OCI-LY7 (cell line): ENCODE measurements around the gene WWTR1. TPM values are rescaled to one million over a fixed set of nuclear protein-coding genes. Genes with fewer than 3 reads are reported as not detected.

Experiments used
- BruUV-seq: library from RNA; stranded (reverse); fragments of 400-500 nt; replicated peaks from 2 replicates; lab custom pipeline; 2021; lab: Mats Ljungman, UMichigan
- CTCF ChIA-PET: fragments of 300-600 bp; sonication (Branson Sonifier 250); formaldehyde crosslinking; loops from one replicate; lab custom pipeline; 2022; ENCODE audit warnings: antibody characterized with exemption; ENCODE audit not compliant: unreplicated experiment; lab: Charles Lee
- POLR2A ChIA-PET: fragments of 300-600 bp; sonication (Branson Sonifier 250); formaldehyde crosslinking; loops from one replicate; lab custom pipeline; 2022; ENCODE audit warnings: antibody characterized with exemption; lab: Charles Lee
- DNase-seq: peaks from one replicate; pipeline ENCODE4 v3.0.0-alpha.2; 2015; ENCODE audit warnings: low spot score
- H2AFZ ChIP-seq: fragments of 200-600 bp; sonication (generic), shearing (Covaris generic); 2 replicates; pipeline ENCODE4 v1.6.1; 2014; ENCODE audit warnings: mild to moderate bottlenecking, antibody characterized with exemption, low read length, moderate library complexity
- H3K27ac ChIP-seq: fragments of 200-600 bp; sonication (generic); 2 replicates; pipeline ENCODE4 v1.5.1; 2014; ENCODE audit warnings: mixed run types, low read depth, mild to moderate bottlenecking, moderate library complexity, low read length, inconsistent platforms; ENCODE audit not compliant: poor library complexity, severe bottlenecking
- H3K36me3 ChIP-seq: fragments of 200-600 bp; sonication (generic); 2 replicates; pipeline ENCODE4 v1.6.1; 2014; ENCODE audit warnings: mild to moderate bottlenecking, antibody characterized with exemption, low read length, moderate library complexity, mixed read lengths; ENCODE audit not compliant: insufficient read depth
- H3K4me1 ChIP-seq: fragments of 200-600 bp; sonication (generic); 2 replicates; pipeline ENCODE4 v1.5.1; 2014; ENCODE audit warnings: mild to moderate bottlenecking, low read length; ENCODE audit not compliant: insufficient read depth, poor library complexity, severe bottlenecking
- H3K4me2 ChIP-seq: fragments of 200-600 bp; sonication (generic); 2 replicates; pipeline ENCODE4 v1.6.1; 2014; ENCODE audit warnings: mild to moderate bottlenecking, low read length
- H3K4me3 ChIP-seq: fragments of 200-600 bp; sonication (generic); 2 replicates; pipeline ENCODE4 v1.5.1; 2014; ENCODE audit warnings: mild to moderate bottlenecking, low read depth, low read length; ENCODE audit not compliant: poor library complexity, severe bottlenecking
- H3K79me2 ChIP-seq: fragments of 200-600 bp; sonication (generic); 2 replicates; pipeline ENCODE4 v1.6.1; 2016; ENCODE audit warnings: low read depth, mild to moderate bottlenecking, low read length, moderate library complexity, mixed read lengths; ENCODE audit not compliant: insufficient read depth
- H3K9me2 ChIP-seq: fragments of 200-600 bp; sonication (generic); 2 replicates; pipeline ENCODE4 v1.6.1; 2016; ENCODE audit warnings: mild to moderate bottlenecking, low read length, mixed read lengths; ENCODE audit not compliant: insufficient read depth
- H3K9me3 ChIP-seq: fragments of 200-600 bp; sonication (generic); 2 replicates; pipeline ENCODE4 v1.6.1; 2014; ENCODE audit warnings: mild to moderate bottlenecking, mixed run types, low read length, mixed read lengths
- H4K20me1 ChIP-seq: fragments of 200-600 bp; sonication (generic); 2 replicates; pipeline ENCODE4 v1.6.1; 2014; ENCODE audit warnings: mild to moderate bottlenecking, antibody characterized with exemption, low read length, moderate library complexity, mixed read lengths; ENCODE audit not compliant: insufficient read depth
- EZH2phosphoT487 ChIP-seq: fragments of 200-600 bp; sonication (generic); IDR thresholded peaks from 2 replicates; pipeline ENCODE4 v1.6.1; 2018; ENCODE audit warnings: low read depth, borderline replicate concordance, mild to moderate bottlenecking, mixed run types, antibody characterized with exemption, low read length, moderate library complexity, mixed read lengths
- intact Hi-C: fragments of 100-400 bp; cut with micrococcal nuclease; formaldehyde crosslinking; loops from one replicate; pipeline ENCODE4 v1.10.0; 2022; ENCODE audit not compliant: unreplicated experiment
- total RNA-seq, 2 experiments: library from RNA; depleted of rRNA in 1 of 2; stranded (reverse); fragments of >200 nt in 1 of 2; shearing (Covaris generic) in 1 of 2; gene quantifications; 2 replicates each; pipeline ENCODE4 v1.2.3, GENCODE V29; 2014 to 2022
- TF ChIP-seq, protein P1 (sequence below): fragments of 200-600 bp; sonication (generic); conservative IDR thresholded peaks from 2 replicates; pipeline ENCODE4 v1.5.1; 2014; ENCODE audit warnings: mild to moderate bottlenecking, antibody characterized with exemption, low read length, moderate library complexity, mixed read lengths

Gene WWTR1
- total RNA-seq, 2 experiments from 2014 or later = 0.15 TPM; not detected in 1

DNA sequence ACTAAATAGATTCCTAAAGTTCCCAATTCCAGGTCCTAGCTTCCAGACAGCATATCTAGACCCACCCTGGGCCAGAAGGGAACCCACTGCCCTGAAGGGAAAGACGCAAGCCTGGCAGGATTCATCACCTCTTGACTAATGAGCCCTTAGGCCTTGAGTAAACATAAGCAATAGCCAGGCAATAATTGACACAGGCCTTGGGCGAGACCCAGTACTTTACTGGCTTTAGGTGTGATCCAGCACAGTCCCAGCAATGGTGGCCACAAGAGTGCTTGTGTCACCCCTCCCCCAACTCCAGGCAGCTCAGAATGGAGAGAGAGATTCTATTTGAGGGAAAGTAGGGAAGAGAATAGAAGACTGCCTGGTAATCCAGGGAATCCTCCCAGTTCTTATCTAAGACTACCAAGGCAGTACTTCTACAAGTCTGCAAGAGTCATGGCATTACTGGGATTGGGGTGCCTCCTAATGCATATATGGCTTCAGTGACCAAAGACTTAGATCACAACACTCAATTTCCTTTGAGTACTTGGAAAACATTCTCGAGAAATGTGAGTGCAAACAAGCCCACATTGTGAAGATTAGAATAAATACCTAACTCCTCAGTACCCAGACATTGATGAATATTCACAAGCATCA, 30.4 kb upstream of the WWTR1 start:
- no TSS peak for BruUV-seq
- H4K20me1 ChIP-seq = no peaks in the 10 kb centered on the region
- H3K27ac ChIP-seq = no peak overlapping the region
- TF ChIP-seq, protein P1, sequence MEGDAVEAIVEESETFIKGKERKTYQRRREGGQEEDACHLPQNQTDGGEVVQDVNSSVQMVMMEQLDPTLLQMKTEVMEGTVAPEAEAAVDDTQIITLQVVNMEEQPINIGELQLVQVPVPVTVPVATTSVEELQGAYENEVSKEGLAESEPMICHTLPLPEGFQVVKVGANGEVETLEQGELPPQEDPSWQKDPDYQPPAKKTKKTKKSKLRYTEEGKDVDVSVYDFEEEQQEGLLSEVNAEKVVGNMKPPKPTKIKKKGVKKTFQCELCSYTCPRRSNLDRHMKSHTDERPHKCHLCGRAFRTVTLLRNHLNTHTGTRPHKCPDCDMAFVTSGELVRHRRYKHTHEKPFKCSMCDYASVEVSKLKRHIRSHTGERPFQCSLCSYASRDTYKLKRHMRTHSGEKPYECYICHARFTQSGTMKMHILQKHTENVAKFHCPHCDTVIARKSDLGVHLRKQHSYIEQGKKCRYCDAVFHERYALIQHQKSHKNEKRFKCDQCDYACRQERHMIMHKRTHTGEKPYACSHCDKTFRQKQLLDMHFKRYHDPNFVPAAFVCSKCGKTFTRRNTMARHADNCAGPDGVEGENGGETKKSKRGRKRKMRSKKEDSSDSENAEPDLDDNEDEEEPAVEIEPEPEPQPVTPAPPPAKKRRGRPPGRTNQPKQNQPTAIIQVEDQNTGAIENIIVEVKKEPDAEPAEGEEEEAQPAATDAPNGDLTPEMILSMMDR = no peak
- TF ChIP-seq EZH2phosphoT487 = no peak
- ChIA-PET CTCF (no interaction called here), POLR2A (interaction anchor here (0.6 kb wide), 1 partner anchor 62 kb away, joined by 3 read pairs; no protein-coding TSS in a partner anchor)
- no peaks in the 10 kb centered on the region for H3K36me3 ChIP-seq
- H3K9me2 ChIP-seq = no peaks in the 10 kb centered on the region
- no peaks in the 10 kb centered on the region for H3K4me1 ChIP-seq
- DNase-seq = no peak
- no peaks in the 10 kb centered on the region for H3K79me2 ChIP-seq
- intact Hi-C loops = no loop called here
- H3K4me3 ChIP-seq = no peak overlapping the region
- no peaks in the 10 kb centered on the region for H3K9me3 ChIP-seq
- H3K4me2 ChIP-seq = no peak overlapping the region
- no peak overlapping the region for H2AFZ ChIP-seq

DNA sequence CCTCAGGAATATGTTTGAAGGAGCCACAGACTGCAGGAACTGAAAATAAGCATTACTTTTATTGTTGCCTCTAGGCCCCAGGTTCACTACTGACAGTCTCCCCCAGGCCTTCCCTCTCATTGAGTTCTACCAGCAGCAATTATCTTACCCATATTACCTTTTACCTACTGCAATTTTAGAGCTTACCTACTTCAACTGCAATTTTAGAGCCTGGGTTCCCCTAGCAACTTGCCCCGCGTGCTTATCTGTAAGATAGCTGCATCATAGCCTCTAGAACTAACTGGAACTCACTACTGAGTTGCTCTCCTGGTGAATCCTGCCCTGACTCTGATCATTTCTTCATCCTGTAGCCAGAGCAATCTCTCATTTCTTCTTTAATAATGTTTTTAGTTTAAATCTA, 29.2 kb upstream of the WWTR1 start:
- no peak for DNase-seq
- Histone ChIP-seq H3K79me2 (no peaks in the 10 kb centered on the region), H3K4me1 (no peaks in the 10 kb centered on the region), H2AFZ (no peak overlapping the region), H3K4me2 (no peak overlapping the region), H3K4me3 (no peak overlapping the region), H3K9me3 (no peaks in the 10 kb centered on the region), H3K27ac (no peak overlapping the region), H4K20me1 (no peaks in the 10 kb centered on the region), H3K9me2 (no peaks in the 10 kb centered on the region), H3K36me3 (no peaks in the 10 kb centered on the region)
- no TSS peak for BruUV-seq
- intact Hi-C loops = no loop called here
- ChIA-PET POLR2A (no interaction called here), CTCF (no interaction called here)
- no peak for TF ChIP-seq EZH2phosphoT487
- TF ChIP-seq, protein P1 = no peak

DNA sequence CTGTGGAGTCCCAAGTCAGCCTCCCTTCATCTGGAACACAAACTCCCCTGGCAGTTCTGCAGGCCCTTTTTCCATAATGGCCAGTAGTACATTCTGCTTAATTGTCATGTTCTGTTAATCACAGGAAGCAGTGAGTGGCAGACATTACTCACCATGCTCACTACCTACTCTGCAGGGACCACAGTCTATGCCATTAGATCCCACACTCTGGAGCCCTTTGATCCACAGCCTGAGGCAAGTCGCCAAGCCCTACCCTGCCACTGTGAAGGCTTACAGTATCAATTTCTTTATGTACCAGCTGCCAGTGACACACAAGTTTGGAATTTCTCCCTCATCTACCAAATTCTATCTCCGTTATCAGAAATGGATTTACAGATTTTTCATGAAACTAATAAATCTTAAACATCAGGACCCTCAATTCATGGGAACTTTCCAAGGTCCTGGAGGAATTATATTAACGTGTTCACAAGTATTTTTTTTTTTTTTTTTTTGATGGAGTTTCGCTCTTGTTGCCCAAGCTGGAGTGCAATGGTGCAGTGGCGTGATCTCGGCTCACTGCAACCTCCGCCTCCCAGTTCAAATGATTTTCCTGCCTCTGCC, 20.6 kb upstream of the WWTR1 start:
- CTCF ChIA-PET = no interaction called here
- no peak overlapping the region for H3K4me3 ChIP-seq
- TF ChIP-seq, protein P1 = no peak
- TF ChIP-seq EZH2phosphoT487 = no peak
- H4K20me1 ChIP-seq = no peaks in the 10 kb centered on the region
- H3K4me2 ChIP-seq = no peak overlapping the region
- POLR2A ChIA-PET = interaction anchor here (0.5 kb wide), 1 partner anchor 82 kb away, joined by 3 read pairs; no protein-coding TSS in a partner anchor
- intact Hi-C loops = no loop called here
- H3K27ac ChIP-seq = no peak overlapping the region
- H3K79me2 ChIP-seq = no peaks in the 10 kb centered on the region
- no peaks in the 10 kb centered on the region for H3K36me3 ChIP-seq
- no peak overlapping the region for H2AFZ ChIP-seq
- no peaks in the 10 kb centered on the region for H3K9me2 ChIP-seq
- DNase-seq = no peak
- no TSS peak for BruUV-seq
- H3K9me3 ChIP-seq = no peaks in the 10 kb centered on the region
- H3K4me1 ChIP-seq = no peaks in the 10 kb centered on the region
